Measurements from ENCODE around the gene FA2H. TPM values are rescaled to one million over a fixed set of nuclear protein-coding genes. Genes with fewer than 3 reads are reported as not detected.

FA2H gene
- total and polyA plus RNA-seq, 2 of the 13 experiments (the other 11 are each of a cell fraction or from before 2014, with no cell fraction given) = 0.20 TPM; not detected in 1

- TF ChIP-seq ZNF143 (CRISPR knock-in tag; IDR thresholded peaks at IDR 0.05) (peak; percentile 49; the same call in 1 of the 2 replicates), GATAD2A (CRISPR knock-in tag; IDR thresholded peaks at IDR 0.05) (peak; percentile 48; the same call in 1 of the 2 replicates), ZNF878 (CRISPR knock-in tag; IDR thresholded peaks at IDR 0.05) (peak; percentile 90; the same call in 1 of the 2 replicates), ATF1 (CRISPR knock-in tag; IDR thresholded peaks at IDR 0.05) (peak; percentile 90), ZNF34 (CRISPR knock-in tag; IDR thresholded peaks at IDR 0.05; ENCODE audit: borderline replicate concordance) (peak; percentile 72; the same call in 1 of the 2 replicates), THAP8 (CRISPR knock-in tag; IDR thresholded peaks at IDR 0.05; ENCODE audit: borderline replicate concordance) (0 out of 2 replicates have a peak, but pooled peaks have one; percentile 30), ZNF446 (CRISPR knock-in tag; IDR thresholded peaks at IDR 0.05) (peak; percentile 45; the same call in 1 of the 2 replicates), MXD1 (CRISPR knock-in tag; IDR thresholded peaks at IDR 0.05) (peak; percentile 98), ZNF777 (CRISPR knock-in tag; IDR thresholded peaks at IDR 0.05) (peak; percentile 38; the same call in 1 of the 2 replicates), ZNF274 (CRISPR knock-in tag; IDR thresholded peaks at IDR 0.05) (peak; percentile 93; the same call in 1 of the 2 replicates), HNF1B (CRISPR knock-in tag; IDR thresholded peaks at IDR 0.05) (peak; percentile 55; the same call in 1 of the 2 replicates), ZNF737 (CRISPR knock-in tag; IDR thresholded peaks at IDR 0.05; ENCODE audit: borderline replicate concordance) (0 out of 2 replicates have a peak, but pooled peaks have one; percentile 29), NFIC (IDR thresholded peaks at IDR 0.05; ENCODE audit: low read length) (peak; percentile 70), FOXJ3 (CRISPR knock-in tag; IDR thresholded peaks at IDR 0.05; ENCODE audit: borderline replicate concordance) (peak; percentile 38; the same call in 1 of the 2 replicates), GLMP (CRISPR knock-in tag; IDR thresholded peaks at IDR 0.05; ENCODE audit: borderline replicate concordance) (no peak), ZBTB46 (CRISPR knock-in tag; IDR thresholded peaks at IDR 0.05; ENCODE audit: borderline replicate concordance) (0 out of 2 replicates have a peak, but pooled peaks have one; percentile 61), FOSL1 (CRISPR knock-in tag; IDR thresholded peaks at IDR 0.05; ENCODE audit: borderline replicate concordance) (peak; percentile 10; the same call in 1 of the 2 replicates), ZNF598 (CRISPR knock-in tag; IDR thresholded peaks at IDR 0.05; ENCODE audit: borderline replicate concordance) (peak; percentile 86), ZNF703 (CRISPR knock-in tag; IDR thresholded peaks at IDR 0.05; ENCODE audit: borderline replicate concordance) (0 out of 2 replicates have a peak, but pooled peaks have one; percentile 69), SP1 (IDR thresholded peaks at IDR 0.05) (no peak), SP1 (CRISPR knock-in tag; IDR thresholded peaks at IDR 0.05) (peak; percentile 47), ZNF768 (CRISPR knock-in tag; IDR thresholded peaks at IDR 0.05) (peak; percentile 56; the same call in 1 of the 2 replicates), ZNF224 (CRISPR knock-in tag; IDR thresholded peaks at IDR 0.05) (peak; percentile 51; the same call in 1 of the 2 replicates), ZNF331 (CRISPR knock-in tag; IDR thresholded peaks at IDR 0.05) (peak; percentile 75)
These were observed 108.0 kb downstream of the FA2H start, which contains the start of gene RFWD3 (continued) for GRCh38 chr16:74666425-74667254.
